K562 (cell line): ENCODE results near the gene CLSTN2. TPM values are rescaled to one million over a fixed set of nuclear protein-coding genes. Genes with fewer than 3 reads are reported as not detected.
A peak's percentile ranks its signal among the peaks of the same experiment; 100 is the strongest.

Experiments
- ATAC-seq: fragments of 200-7000 bp; cut with Tn5 transposase; 3 replicates; pipeline ENCODE4 v1.9.1; 2020; ENCODE audit warnings: moderate library complexity
- BruUV-seq: library from RNA; stranded (reverse); fragments of 400-500 nt; replicated peaks from 2 replicates; lab custom pipeline; 2021; lab: Mats Ljungman, UMichigan
- CTCF ChIA-PET: fragments of 300-600 bp; formaldehyde crosslinking; extraction: SDS; loops from one replicate; lab custom pipeline; 2021; ENCODE audit warnings: low intra/inter-chr PET ratio; lab: Yijun Ruan, JAX
- POLR2A ChIA-PET: fragments of 300-600, 350-650 bp; sonication (Branson Sonifier 250); formaldehyde crosslinking; extraction: SDS; loops from one replicate; lab custom pipeline; 2021; ENCODE audit warnings: antibody characterized with exemption, inconsistent platforms; lab: Yijun Ruan, JAX
- DNase-seq, 4 experiments: peaks; one replicate each; pipeline versions ENCODE4 v3.0.0 to v3.0.0-alpha.2; 2011 to 2018; ENCODE audit warnings: low spot score in 3 of 4, mixed read lengths in 3 of 4; ENCODE audit errors: extremely low read depth in 1 of 4
- FAIRE-seq: peaks from 2 replicates; lab custom pipeline; 2011; peaks lifted over from hg19 to GRCh38; lab: Jason Lieb, UNC
- H2AFZ ChIP-seq: 2 replicates; pipeline ENCODE4 v1.6.0; 2011; ENCODE audit warnings: low read depth, low read length, control low read depth, inconsistent platforms
- H3K27ac ChIP-seq: fragments of 200-600 bp; 3 replicates; pipeline ENCODE4 v1.8.0; 2011; ENCODE audit warnings: low read depth, mild to moderate bottlenecking, control low read depth, inconsistent platforms, low read length, moderate library complexity, mixed read lengths; ENCODE audit errors: extremely low read depth
- H3K27me3 ChIP-seq, 2 experiments: fragments of 300-600 bp in 1 of 2; 2 replicates in 1 of 2; 3 replicates in 1 of 2; pipeline versions ENCODE4 v1.6.0 to v1.8.0; 2011; ENCODE audit warnings: inconsistent platforms in 2 of 2, low read length in 2 of 2, mild to moderate bottlenecking in 1 of 2, mixed read lengths in 1 of 2, moderate library complexity in 1 of 2; ENCODE audit not compliant: control insufficient read depth in 2 of 2, insufficient read depth in 2 of 2
- H3K36me3 ChIP-seq: fragments of 300-600 bp; 3 replicates; pipeline ENCODE4 v1.8.0; 2011; ENCODE audit warnings: mild to moderate bottlenecking, low read length, inconsistent platforms; ENCODE audit not compliant: control insufficient read depth, insufficient read depth
- H3K4me1 ChIP-seq, 2 experiments: fragments of 200-600 bp in 1 of 2; replicated peaks in 1 of 2; 2 replicates in 1 of 2; 3 replicates in 1 of 2; pipeline versions ENCODE4 v1.5.1 to v1.8.0; 2011; ENCODE audit warnings: inconsistent platforms in 2 of 2, low read length in 2 of 2, mild to moderate bottlenecking in 1 of 2, mixed read lengths in 1 of 2, moderate library complexity in 1 of 2; ENCODE audit not compliant: control insufficient read depth in 2 of 2, insufficient read depth in 2 of 2
- H3K4me2 ChIP-seq: 2 replicates; pipeline ENCODE4 v1.6.1; 2011; ENCODE audit warnings: low read length, control low read depth, inconsistent platforms, mixed read lengths; ENCODE audit not compliant: insufficient read depth
- H3K4me3 ChIP-seq: fragments of 200-600 bp; sonication (generic), shearing (Covaris generic); 2 replicates; pipeline ENCODE4 v1.5.1; 2016; ENCODE audit warnings: control low read depth, inconsistent platforms
- H3K79me2 ChIP-seq: fragments of 200-600 bp; 3 replicates; pipeline ENCODE4 v1.8.0; 2011; ENCODE audit warnings: low read length, inconsistent platforms; ENCODE audit not compliant: control insufficient read depth, insufficient read depth
- H3K9ac ChIP-seq, 2 experiments: 2 replicates each; pipeline versions ENCODE4 v1.6.0 to v1.6.1; 2011; ENCODE audit warnings: low read depth in 2 of 2, low read length in 2 of 2, control low read depth in 1 of 2, inconsistent platforms in 1 of 2, mild to moderate bottlenecking in 1 of 2, mixed read lengths in 1 of 2; ENCODE audit not compliant: insufficient read depth in 1 of 2
- H3K9me1 ChIP-seq: one replicate; pipeline ENCODE4 v1.6.0; 2011; ENCODE audit warnings: inconsistent platforms, mild to moderate bottlenecking, low read length, moderate library complexity; ENCODE audit not compliant: control insufficient read depth, insufficient read depth
- H3K9me3 ChIP-seq: replicated peaks from 2 replicates; pipeline ENCODE4 v1.5.1; 2011; ENCODE audit warnings: low read depth, low read length, inconsistent platforms; ENCODE audit not compliant: control insufficient read depth, insufficient read depth
- H4K20me1 ChIP-seq: replicated peaks from 2 replicates; pipeline ENCODE4 v1.6.1; 2011; ENCODE audit warnings: low read length, inconsistent platforms, mixed read lengths; ENCODE audit not compliant: control insufficient read depth, insufficient read depth
- BRD9 ChIP-seq: fragments of 450-650 bp; IDR thresholded peaks from 2 replicates; pipeline ENCODE4 v1.6.1; 2018; ENCODE audit warnings: low read depth; ENCODE audit not compliant: partially characterized antibody
- E2F3 ChIP-seq: fragments of 250-450 bp; sonication (Bioruptor Pico); IDR thresholded peaks from 2 replicates; pipeline ENCODE4 v1.4.0; 2020; ENCODE audit warnings: mild to moderate bottlenecking
- HMG20B ChIP-seq: fragments of 250-450 bp; sonication (Bioruptor Pico); IDR thresholded peaks from 2 replicates; pipeline ENCODE4 v1.5.0; 2021; ENCODE audit warnings: mild to moderate bottlenecking
- SETDB1 ChIP-seq: IDR thresholded peaks from one replicate; pipeline ENCODE4 v1.6.1; 2012; ENCODE audit warnings: low read length, control low read depth, inconsistent platforms
- TARDBP ChIP-seq: fragments of 450-650 bp; IDR thresholded peaks from 2 replicates; pipeline ENCODE4 v1.6.1; 2016
- TBP ChIP-seq: optimal IDR thresholded peaks from 2 replicates; pipeline ENCODE3; 2011; ENCODE audit warnings: low read depth, low read length, improper control_type of control experiment
- TCF7 ChIP-seq: sonication (generic); IDR thresholded peaks from 2 replicates; pipeline ENCODE4 v1.6.1; 2016; ENCODE audit warnings: antibody characterized with exemption, borderline replicate concordance
- TCF7L2 ChIP-seq: fragments of 150-350 bp; IDR thresholded peaks from 2 replicates; pipeline ENCODE4 v1.6.1; 2016; ENCODE audit warnings: low read depth, mild to moderate bottlenecking, low read length, moderate library complexity
- TEAD1 ChIP-seq, 2 experiments: fragments of 450-650 bp in 1 of 2; sonication (generic) in 1 of 2; formaldehyde crosslinking; IDR thresholded peaks; 2 replicates each; pipeline versions ENCODE4 v1.4.0 to v1.8.0; 2020 to 2022; ENCODE audit warnings: mild to moderate bottlenecking in 2 of 2, missing genetic modification reagents in 1 of 2
- ZNF133 ChIP-seq: fragments of 250-450 bp; sonication (Bioruptor Pico); IDR thresholded peaks from 2 replicates; pipeline ENCODE4 v1.4.0; 2020; ENCODE audit warnings: mild to moderate bottlenecking
- ZNF584 ChIP-seq: fragments of 200-800 bp; sonication (Bioruptor generic); IDR thresholded peaks from 2 replicates; pipeline ENCODE4 v1.6.1; 2016; ENCODE audit warnings: low read depth, mild to moderate bottlenecking, missing genetic modification characterization, missing compliant biosample characterization
- ZNF668 ChIP-seq: fragments of 250-450 bp; sonication (Bioruptor Pico); IDR thresholded peaks from 2 replicates; pipeline ENCODE4 v1.8.0; 2022; ENCODE audit warnings: mild to moderate bottlenecking, inconsistent platforms
- ZNF695 ChIP-seq: fragments of 450-650 bp; formaldehyde crosslinking; IDR thresholded peaks from 2 replicates; pipeline ENCODE4 v1.4.0; 2020; ENCODE audit warnings: mild to moderate bottlenecking, moderate library complexity
- ZNF76 ChIP-seq: fragments of 250-450 bp; sonication (Bioruptor Pico); IDR thresholded peaks from 2 replicates; pipeline ENCODE4 v1.4.0; 2020; ENCODE audit warnings: mild to moderate bottlenecking, moderate library complexity, borderline replicate concordance
- WGBS: fragments of 100-300 bp; shearing (Covaris generic); methylation state at CpG from one replicate; pipeline ENCODE4 v1.1.6; 2016; ENCODE audit warnings: low coverage, mixed read lengths; ENCODE audit not compliant: insufficient coverage; ENCODE audit errors: missing lambda C conversion rate; 5-methylcytosine and 5-hydroxymethylcytosine counted together
- in situ Hi-C: fragments of 300-500 bp; cut with MboI; formaldehyde crosslinking; loops from 4 replicates; pipeline ENCODE4 v1.15.0; 2018; ENCODE audit warnings: inconsistent platforms, mixed read lengths
- intact Hi-C: fragments of 100-400 bp; cut with micrococcal nuclease; formaldehyde crosslinking; loops from 2 replicates; pipeline ENCODE4 v1.14.2; 2022
- polyA plus RNA-seq, 8 experiments: library from polyadenylated mRNA; depleted of rRNA in 4 of 8; stranded (reverse) in 5 of 8; unstranded in 3 of 8; fragments of >200 nt; fragmentation: Nextera tagmentation in 2 of 8; fragmentation: Illumina TruSeq in 1 of 8; extraction: Ambion mirVana in 2 of 8; extraction: Trizol in 1 of 8; gene quantifications; 2 replicates each; pipeline versions ENCODE4 v1.2.1 to v1.2.3, GENCODE V29; 2011 to 2014; ENCODE audit warnings: inconsistent platforms in 1 of 8, missing spikeins in 1 of 8
- total RNA-seq, 7 experiments: library from RNA; depleted of rRNA in 6 of 7; stranded (reverse); fragments of >200 nt in 6 of 7; fragmentation: Illumina TruSeq in 2 of 7; extraction: Trizol in 2 of 7; gene quantifications; 2 replicates each; pipeline versions ENCODE4 v1.2.1 to v1.2.3, GENCODE V29; 2011 to 2021; ENCODE audit warnings: low replicate concordance in 1 of 7
- TF ChIP-seq, protein P1 (sequence below): fragments of 150-350 bp; IDR thresholded peaks from 2 replicates; pipeline ENCODE4 v1.6.1; 2014; ENCODE audit warnings: low read depth, mild to moderate bottlenecking, low read length, borderline replicate concordance

The CLSTN2 gene
- total and polyA plus RNA-seq, 9 of the 15 experiments (the other 6 are each of a cell fraction or from before 2014, with no cell fraction given), result 0.02 to 0.04 (median 0.04) TPM; not detected in 6

DNA sequence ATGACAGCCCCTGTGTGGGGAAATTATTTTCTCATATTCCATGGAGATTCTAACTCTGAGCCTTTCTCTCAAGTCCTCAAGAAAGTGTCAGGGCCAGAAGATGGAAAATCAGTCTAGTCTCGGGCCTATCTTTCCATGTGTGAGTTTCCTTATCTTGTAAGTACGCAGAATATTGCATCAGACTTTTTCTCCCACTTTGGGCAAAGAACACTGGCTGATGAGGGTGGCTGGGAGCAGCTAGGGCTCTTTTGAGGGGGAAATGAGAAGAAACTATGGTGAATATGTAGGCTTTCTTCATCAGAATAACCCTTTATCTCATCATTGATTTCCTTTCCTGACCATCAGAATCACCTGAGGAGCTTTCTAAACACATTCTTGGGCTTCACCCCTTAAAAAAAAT, 264.0 kb downstream of the CLSTN2 start:
- H3K79me2 ChIP-seq, result no peaks in the 10 kb centered on the region
- 0% methylated on average over 2 of the region's 2 CpGs for WGBS
- TF ChIP-seq TEAD1 (CRISPR knock-in tag; IDR thresholded peaks at IDR 0.05) (no peak), ZNF695 (CRISPR knock-in tag) (no peak), TARDBP (no peak), HMG20B (CRISPR knock-in tag) (no peak), ZNF668 (no peak), E2F3 (no peak), TBP (no peak), TCF7 (no peak), ZNF76 (CRISPR knock-in tag) (peak; percentile 25; the same call in 1 of the 2 replicates), ZNF584 (peak; percentile 83), BRD9 (no peak), TCF7L2 (no peak), SETDB1 (no peak), ZNF133 (CRISPR knock-in tag) (no peak)
- TF ChIP-seq, protein P1, sequence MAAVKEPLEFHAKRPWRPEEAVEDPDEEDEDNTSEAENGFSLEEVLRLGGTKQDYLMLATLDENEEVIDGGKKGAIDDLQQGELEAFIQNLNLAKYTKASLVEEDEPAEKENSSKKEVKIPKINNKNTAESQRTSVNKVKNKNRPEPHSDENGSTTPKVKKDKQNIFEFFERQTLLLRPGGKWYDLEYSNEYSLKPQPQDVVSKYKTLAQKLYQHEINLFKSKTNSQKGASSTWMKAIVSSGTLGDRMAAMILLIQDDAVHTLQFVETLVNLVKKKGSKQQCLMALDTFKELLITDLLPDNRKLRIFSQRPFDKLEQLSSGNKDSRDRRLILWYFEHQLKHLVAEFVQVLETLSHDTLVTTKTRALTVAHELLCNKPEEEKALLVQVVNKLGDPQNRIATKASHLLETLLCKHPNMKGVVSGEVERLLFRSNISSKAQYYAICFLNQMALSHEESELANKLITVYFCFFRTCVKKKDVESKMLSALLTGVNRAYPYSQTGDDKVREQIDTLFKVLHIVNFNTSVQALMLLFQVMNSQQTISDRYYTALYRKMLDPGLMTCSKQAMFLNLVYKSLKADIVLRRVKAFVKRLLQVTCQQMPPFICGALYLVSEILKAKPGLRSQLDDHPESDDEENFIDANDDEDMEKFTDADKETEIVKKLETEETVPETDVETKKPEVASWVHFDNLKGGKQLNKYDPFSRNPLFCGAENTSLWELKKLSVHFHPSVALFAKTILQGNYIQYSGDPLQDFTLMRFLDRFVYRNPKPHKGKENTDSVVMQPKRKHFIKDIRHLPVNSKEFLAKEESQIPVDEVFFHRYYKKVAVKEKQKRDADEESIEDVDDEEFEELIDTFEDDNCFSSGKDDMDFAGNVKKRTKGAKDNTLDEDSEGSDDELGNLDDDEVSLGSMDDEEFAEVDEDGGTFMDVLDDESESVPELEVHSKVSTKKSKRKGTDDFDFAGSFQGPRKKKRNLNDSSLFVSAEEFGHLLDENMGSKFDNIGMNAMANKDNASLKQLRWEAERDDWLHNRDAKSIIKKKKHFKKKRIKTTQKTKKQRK, result no peak

More for the DNA sequence above, 264.0 kb downstream of the CLSTN2 start:
- Histone ChIP-seq H3K4me2 (no peak overlapping the region), H3K4me3 (no peak overlapping the region), H3K27ac (no peak overlapping the region), H3K9me3 (no peaks in the 10 kb centered on the region), H3K9me1 (no peaks in the 10 kb centered on the region), H3K36me3 (no peaks in the 10 kb centered on the region), H3K4me1 (peaks cover 0 to 11% of the 10 kb centered on the region in 2 experiments; a peak in 3 of 5 replicates), H4K20me1 (no peaks in the 10 kb centered on the region), H3K27me3 (no peaks in the 10 kb centered on the region), H3K9ac (no peak overlapping the region), H2AFZ (0 out of 2 replicates have a peak overlapping the region, but pooled peaks have one; percentile 19)
- peak; percentile 66 for ATAC-seq
- ChIA-PET POLR2A (no interaction called here), CTCF (no interaction called here)
- intact Hi-C loops, result no loop called here
- no TSS peak for BruUV-seq
- FAIRE-seq, result no peak
- no peak for DNase-seq
- in situ Hi-C loops, result no loop called here
